ENCODE measurements around the gene SLC9A9.

GRCh38 chr3:143837076-143837475, 11.2 kb downstream of the SLC9A9 start:
- TF ChIP-seq CTCF (IDR thresholded peaks at IDR 0.05; ENCODE audit: low read length) (no peak), EZH2phosphoT487 (IDR thresholded peaks at IDR 0.05; ENCODE audit: low read length) (no peak)
